Measurements from ENCODE around the gene NLRP5. TPM values are rescaled to one million over a fixed set of nuclear protein-coding genes. Genes with fewer than 3 reads are reported as not detected.
"Not testable (repeated sequence)": the region's sequence is repeated elsewhere in the genome, so short reads cannot be mapped to it uniquely, and the experiment has no call there.

The NLRP5 gene
- total RNA-seq, 2 experiments from 2014 or later, result not detected

DNA sequence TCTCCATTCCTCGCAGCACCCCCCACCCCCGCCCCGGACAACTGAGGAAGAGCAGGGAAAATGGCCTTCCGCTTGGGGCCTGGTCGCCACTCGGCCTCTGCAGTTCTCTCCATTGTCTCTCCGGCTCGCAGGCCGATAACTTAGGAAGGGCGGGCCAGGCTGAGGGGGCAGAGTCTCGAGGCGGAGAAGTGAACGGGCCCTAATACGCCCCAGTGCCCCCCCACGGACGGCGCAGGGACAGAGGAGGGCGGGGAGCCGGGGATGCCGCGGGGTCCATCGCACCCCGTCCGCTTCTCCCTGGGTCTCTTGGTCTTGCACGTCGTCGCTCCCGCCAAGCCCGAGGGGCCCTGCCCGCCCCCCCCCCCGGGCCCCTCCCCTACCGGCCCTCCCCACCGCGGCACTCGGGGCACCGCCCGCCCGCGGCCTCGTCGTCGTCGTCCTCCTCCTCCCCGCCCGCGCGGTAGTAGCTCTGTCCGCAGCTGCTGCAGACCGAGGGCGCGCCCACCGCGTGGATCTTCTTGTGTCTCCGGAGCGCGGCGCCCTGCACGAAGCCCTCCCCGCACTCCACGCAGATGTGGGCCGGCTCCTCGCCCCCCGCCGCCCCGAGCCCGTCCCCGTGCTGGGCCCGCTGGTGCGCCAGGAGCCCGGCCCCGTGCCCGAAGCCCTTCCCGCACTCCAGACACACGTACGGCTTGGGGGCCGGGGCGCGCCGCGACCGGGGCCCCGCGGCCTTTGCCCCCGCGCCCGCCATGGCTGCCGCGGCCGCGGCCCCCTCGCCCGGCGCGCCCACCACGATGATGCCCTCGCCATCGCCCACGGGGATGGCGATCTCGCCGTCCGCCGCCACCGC is 101.3 kb downstream of the NLRP5 start:
- Mint-ChIP-seq H3K27ac (no peak overlapping the region), H3K27me3 (no peaks in the 10 kb centered on the region), H3K9me3 (peaks cover 3% of the 10 kb centered on the region), H3K36me3 (peaks cover 7% of the 10 kb centered on the region), H3K4me1 (peaks cover 5% of the 10 kb centered on the region), H3K4me3 (no peak overlapping the region)
- DNase-seq, result no peak

DNA sequence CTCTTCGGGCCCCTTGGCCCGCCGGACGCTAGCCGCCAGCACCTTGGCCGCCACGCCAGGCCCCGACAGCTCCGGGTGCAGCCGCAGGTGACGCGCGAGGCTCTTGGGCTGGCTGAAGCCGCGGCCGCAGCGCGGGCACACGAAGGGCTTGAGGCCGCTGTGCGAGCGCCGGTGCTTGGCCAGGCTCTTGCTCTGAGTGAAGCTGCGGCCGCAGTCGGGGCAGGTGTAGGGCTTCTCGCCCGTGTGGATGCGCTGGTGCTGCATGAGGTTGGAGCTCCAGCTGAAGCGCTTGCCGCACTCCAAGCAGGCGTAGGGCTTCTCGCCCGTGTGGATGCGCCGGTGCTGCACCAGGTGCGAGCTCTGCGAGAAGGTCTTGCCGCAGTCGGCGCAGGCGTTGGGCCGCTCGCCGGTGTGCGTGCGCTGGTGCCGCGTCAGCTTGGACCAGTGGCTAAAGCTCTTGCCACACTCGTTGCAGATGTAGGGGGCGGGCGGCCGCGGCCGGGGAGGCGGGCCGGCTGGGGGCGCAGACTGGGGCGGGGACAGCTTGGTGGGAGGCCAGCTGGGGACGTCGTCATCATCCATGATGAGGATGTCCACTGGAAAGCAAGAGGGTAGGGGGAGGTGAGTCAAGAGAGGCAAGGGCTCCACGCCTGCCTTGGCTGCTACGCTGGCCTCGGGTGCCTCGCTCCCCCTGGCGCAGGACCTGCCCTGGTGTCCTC is 102.1 kb downstream of the NLRP5 start:
- H3K4me3 Mint-ChIP-seq, result no peak overlapping the region
- peaks cover 6% of the 10 kb centered on the region for H3K9me3 Mint-ChIP-seq
- no peak for DNase-seq
- H3K4me1 Mint-ChIP-seq, result peaks cover 5% of the 10 kb centered on the region
- H3K27ac Mint-ChIP-seq, result no peak overlapping the region
- peaks cover 15% of the 10 kb centered on the region for H3K36me3 Mint-ChIP-seq
- H3K27me3 Mint-ChIP-seq, result no peaks in the 10 kb centered on the region

GRCh38 chr19:56089344-56089743 is 102.8 kb downstream of the NLRP5 start:
- Mint-ChIP-seq H3K4me3 (no peak overlapping the region), H3K27ac (no peak overlapping the region), H3K36me3 (peaks cover 17% of the 10 kb centered on the region), H3K27me3 (no peaks in the 10 kb centered on the region), H3K4me1 (peaks cover 5% of the 10 kb centered on the region), H3K9me3 (peaks cover 6% of the 10 kb centered on the region)
- DNase-seq, result no peak

DNA sequence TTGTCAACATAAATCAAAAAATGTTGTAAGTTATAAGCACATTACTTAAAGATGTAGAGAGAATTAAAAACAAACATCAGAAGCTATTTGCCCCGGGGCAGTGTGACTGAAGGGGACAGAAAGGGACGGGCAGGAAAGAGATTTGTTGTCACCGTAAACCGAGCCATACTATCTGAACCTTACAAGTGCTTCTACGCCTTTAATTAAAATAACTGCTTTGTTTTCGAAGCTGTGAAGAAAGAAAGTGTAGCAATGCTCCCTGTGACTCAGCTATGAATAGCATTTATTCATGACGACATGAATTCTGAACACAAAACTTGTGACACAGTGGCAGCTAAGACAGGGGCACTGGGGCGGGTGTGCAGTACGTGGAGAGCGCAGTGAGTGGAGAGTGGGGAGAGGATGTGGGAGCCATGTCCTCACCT is 104.5 kb downstream of the NLRP5 start:
- DNase-seq, result no peak
- Mint-ChIP-seq H3K4me1 (peaks cover 5% of the 10 kb centered on the region), H3K4me3 (no peak overlapping the region), H3K27me3 (no peaks in the 10 kb centered on the region), H3K9me3 (peaks cover 6% of the 10 kb centered on the region), H3K36me3 (peaks cover 25% of the 10 kb centered on the region), H3K27ac (no peak overlapping the region)

DNA sequence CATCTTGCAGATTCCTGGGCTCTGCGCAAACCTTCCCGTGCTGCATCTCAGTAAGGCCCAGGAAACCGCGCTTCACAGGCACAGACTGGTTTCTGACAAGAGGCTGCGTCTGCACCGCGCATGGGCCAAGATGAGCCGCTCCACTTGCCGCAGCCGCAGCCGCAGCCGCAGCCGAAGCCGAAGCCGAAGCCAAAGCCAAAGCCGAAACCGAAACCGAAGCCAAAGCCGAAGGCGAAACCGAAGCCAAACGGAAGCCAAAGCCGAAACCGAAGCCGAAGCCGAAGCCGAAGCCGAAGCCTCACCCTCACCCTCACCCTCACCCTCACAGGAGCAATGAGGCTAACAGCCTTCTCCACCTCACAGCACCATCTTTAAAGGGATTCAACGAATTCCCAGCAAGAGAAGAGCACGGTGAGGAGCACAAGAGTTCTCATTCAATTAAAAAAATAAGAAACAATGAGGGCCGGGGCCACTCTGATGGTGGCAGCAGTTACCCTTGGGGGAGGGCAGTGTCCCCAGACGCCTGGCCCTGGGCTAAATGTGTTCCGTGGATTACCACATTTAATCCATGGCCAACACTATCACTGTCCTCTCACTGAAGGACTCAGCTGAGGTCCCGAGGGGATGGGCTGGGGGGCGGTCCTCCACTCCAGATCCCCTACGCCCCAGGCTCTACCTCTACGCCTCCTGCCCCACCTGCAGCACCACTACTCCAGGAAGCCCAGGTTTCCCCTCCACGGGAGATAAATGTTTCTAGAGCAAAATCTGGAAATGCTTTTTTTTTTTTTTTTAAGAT is 105.4 kb downstream of the NLRP5 start:
- no peaks in the 10 kb centered on the region for H3K27me3 Mint-ChIP-seq
- DNase-seq, result no peak
- no peak overlapping the region for H3K4me3 Mint-ChIP-seq
- peaks cover 6% of the 10 kb centered on the region for H3K9me3 Mint-ChIP-seq
- H3K4me1 Mint-ChIP-seq, result peaks cover 3% of the 10 kb centered on the region
- no peak overlapping the region for H3K27ac Mint-ChIP-seq
- H3K36me3 Mint-ChIP-seq, result peaks cover 25% of the 10 kb centered on the region

DNA sequence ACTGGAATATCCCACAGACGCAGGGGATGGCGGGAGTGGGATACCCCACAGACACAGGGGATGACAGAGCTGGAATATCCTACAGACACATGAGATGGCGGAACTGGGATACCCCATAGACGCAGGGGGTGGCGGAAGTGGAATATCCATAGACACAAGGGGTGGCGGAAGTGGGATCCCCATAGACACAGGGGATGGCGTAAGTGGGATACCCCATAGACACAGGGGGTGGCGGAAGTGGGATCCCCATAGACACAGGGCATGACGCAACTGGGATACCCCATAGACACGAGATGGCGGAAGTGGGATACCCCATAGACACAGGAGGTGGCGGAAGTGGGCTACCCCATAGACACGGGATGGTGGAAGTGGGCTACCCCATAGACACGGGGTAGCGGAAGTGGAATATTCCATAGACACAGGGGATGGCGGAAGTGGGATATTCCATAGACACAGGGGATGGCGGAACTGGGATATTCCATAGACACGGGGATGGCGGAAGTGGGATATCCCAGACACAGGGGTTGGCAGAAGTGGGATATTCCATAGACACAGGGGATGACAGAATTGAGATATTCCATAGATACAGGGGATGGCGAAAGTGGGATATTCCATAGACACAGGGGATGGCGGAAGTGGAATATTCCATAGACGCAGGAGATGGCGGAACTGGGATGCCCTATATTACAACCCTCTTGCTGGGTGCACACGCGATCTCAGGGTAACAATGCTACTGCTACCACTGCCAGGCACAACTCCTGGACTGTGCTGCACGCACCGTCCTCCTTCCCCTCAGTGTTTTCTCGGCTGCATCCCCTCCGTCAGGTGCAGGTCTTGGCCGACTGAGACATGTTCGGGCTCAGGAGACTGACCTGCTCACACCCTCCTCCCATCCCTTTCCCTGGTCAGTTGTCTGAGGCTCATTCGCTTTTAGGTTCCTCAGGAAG is 106.4 kb downstream of the NLRP5 start:
- Mint-ChIP-seq H3K4me3 (no peak overlapping the region), H3K9me3 (peaks cover 6% of the 10 kb centered on the region), H3K27ac (no peak overlapping the region), H3K36me3 (peaks cover 25% of the 10 kb centered on the region), H3K4me1 (peaks cover 3% of the 10 kb centered on the region), H3K27me3 (no peaks in the 10 kb centered on the region)
- DNase-seq, result no peak

DNA sequence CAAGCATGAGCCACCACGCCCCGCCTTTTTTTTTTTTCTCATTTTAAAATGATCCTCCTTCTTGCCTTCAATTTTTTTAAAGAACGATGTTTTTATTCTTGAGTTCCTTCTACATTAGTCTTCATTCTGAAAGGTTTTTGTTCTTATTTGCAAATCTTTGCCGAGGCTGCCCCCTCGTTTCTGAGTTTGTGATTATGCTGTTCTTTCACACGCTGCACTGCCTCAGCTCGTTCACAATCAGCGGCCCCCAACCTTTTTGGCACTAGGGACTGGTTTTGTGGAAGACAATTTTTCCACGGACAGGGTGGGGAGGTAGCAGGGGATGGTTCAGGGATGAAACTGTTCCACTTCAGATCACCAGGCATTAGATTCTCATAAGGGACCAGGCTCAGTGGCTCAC is 107.9 kb downstream of the NLRP5 start:
- H3K27ac Mint-ChIP-seq, result no peak overlapping the region
- H3K36me3 Mint-ChIP-seq, result peaks cover 25% of the 10 kb centered on the region
- DNase-seq, result no peak
- peaks cover 3% of the 10 kb centered on the region for H3K4me1 Mint-ChIP-seq
- no peak overlapping the region for H3K4me3 Mint-ChIP-seq
- no peaks in the 10 kb centered on the region for H3K27me3 Mint-ChIP-seq
- peaks cover 6% of the 10 kb centered on the region for H3K9me3 Mint-ChIP-seq

- Mint-ChIP-seq H3K4me1 (peaks cover 3% of the 10 kb centered on the region), H3K27ac (no peak overlapping the region), H3K9me3 (peaks cover 6% of the 10 kb centered on the region), H3K36me3 (peaks cover 28% of the 10 kb centered on the region), H3K4me3 (no peak overlapping the region), H3K27me3 (no peaks in the 10 kb centered on the region)
- DNase-seq, result no peak
These were observed 110.1 kb downstream of the NLRP5 start for GRCh38 chr19:56096665-56097064.

GRCh38 chr19:56097306-56097705 is 110.7 kb downstream of the NLRP5 start:
- Mint-ChIP-seq H3K9me3 (peaks cover 6% of the 10 kb centered on the region), H3K4me1 (peaks cover 3% of the 10 kb centered on the region), H3K4me3 (no peak overlapping the region), H3K27ac (no peak overlapping the region), H3K36me3 (peaks cover 28% of the 10 kb centered on the region), H3K27me3 (no peaks in the 10 kb centered on the region)
- DNase-seq, result no peak

DNA sequence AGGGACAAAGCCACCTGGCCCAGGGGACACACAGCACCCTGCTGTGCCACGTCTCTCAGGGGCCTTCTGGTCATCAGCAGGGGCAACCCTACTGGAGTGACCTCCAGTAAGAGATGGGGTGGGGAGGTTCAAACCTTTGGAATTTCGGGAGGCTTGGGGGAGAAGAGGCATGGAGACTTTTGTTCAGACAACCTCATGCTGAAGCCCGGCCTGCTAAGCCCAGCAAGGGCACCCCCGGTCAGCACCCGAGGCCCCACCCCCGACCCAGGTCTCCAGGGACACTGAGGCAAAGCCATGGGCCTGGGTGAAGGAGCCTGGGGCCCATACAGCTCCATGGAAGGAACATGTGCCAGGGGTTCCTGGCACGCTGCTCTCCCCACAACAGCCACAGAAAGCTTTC is 111.2 kb downstream of the NLRP5 start:
- H3K27ac Mint-ChIP-seq, result no peak overlapping the region
- H3K9me3 Mint-ChIP-seq, result peaks cover 3% of the 10 kb centered on the region
- DNase-seq, result no peak
- no peaks in the 10 kb centered on the region for H3K27me3 Mint-ChIP-seq
- H3K4me3 Mint-ChIP-seq, result no peak overlapping the region
- peaks cover 2% of the 10 kb centered on the region for H3K4me1 Mint-ChIP-seq
- peaks cover 25% of the 10 kb centered on the region for H3K36me3 Mint-ChIP-seq

- not testable (repeated sequence) for H3K27me3 Mint-ChIP-seq, DNase-seq, H3K4me3 Mint-ChIP-seq, H3K27ac Mint-ChIP-seq, H3K4me1 Mint-ChIP-seq, H3K9me3 Mint-ChIP-seq
- peaks cover 20% of the 10 kb centered on the region for H3K36me3 Mint-ChIP-seq
These were observed 111.7 kb downstream of the NLRP5 start for GRCh38 chr19:56098237-56098636.

GRCh38 chr19:56098731-56099568 is 112.4 kb downstream of the NLRP5 start:
- Mint-ChIP-seq H3K36me3 (peaks cover 15% of the 10 kb centered on the region), H3K27me3 (no peaks in the 10 kb centered on the region), H3K4me1 (peaks cover 2% of the 10 kb centered on the region), H3K9me3 (no peaks in the 10 kb centered on the region), H3K4me3 (no peak overlapping the region), H3K27ac (no peak overlapping the region)
- DNase-seq, result no peak

GRCh38 chr19:56099638-56100539 is 113.3 kb downstream of the NLRP5 start:
- peaks cover 10% of the 10 kb centered on the region for H3K36me3 Mint-ChIP-seq
- H3K27ac Mint-ChIP-seq, result no peak overlapping the region
- no peaks in the 10 kb centered on the region for H3K27me3 Mint-ChIP-seq

More at GRCh38 chr19:56099638-56100539, 113.3 kb downstream of the NLRP5 start:
- no peak overlapping the region for H3K4me3 Mint-ChIP-seq
- no peak for DNase-seq
- peaks cover 5% of the 10 kb centered on the region for H3K4me1 Mint-ChIP-seq
- no peaks in the 10 kb centered on the region for H3K9me3 Mint-ChIP-seq
